Measurements from ENCODE around the gene EXOC2.

The EXOC2 gene

DNA sequence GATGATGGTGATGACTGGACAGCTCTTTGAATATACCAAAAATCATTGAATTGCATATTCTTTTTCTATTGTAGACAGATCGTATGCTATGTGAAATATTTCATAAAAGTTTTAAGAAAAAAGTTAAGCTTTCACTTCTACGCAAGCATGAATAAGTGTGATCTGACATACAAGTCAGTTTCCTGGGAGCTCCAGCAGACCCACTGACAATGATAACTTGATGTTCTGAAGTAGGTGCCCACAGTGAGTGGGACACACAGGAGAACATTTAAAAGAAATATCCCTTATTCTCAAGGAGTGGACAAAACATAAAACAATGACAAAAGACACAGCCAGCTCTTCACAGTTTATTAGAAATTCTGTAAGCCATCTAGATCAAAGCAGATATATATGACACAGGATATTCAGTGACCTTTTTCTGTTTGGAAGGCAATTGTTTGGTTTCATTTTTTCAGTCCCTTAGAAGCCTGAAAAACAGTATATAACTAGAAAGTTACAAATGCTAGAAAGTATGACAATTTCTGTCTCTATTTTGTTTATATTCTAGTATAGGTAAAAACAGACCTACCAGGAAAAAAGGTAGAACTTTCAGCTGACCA lies 200.0 kb downstream of the EXOC2 start:
- H3K27ac ChIP-seq (ENCODE audit: low read depth, low read length, poor library complexity, severe bottlenecking): no peak overlapping the region
- H3K27me3 ChIP-seq (ENCODE audit: insufficient read depth, low read length): no peaks in the 10 kb centered on the region
- H3K79me2 ChIP-seq (ENCODE audit: insufficient read depth, low read length): no peaks in the 10 kb centered on the region
- no peaks in the 10 kb centered on the region; the same call in 1 of the 2 replicates for H3K36me3 ChIP-seq (ENCODE audit: insufficient read depth, low read length)
- H3K4me2 ChIP-seq (ENCODE audit: low read length): no peak overlapping the region
- H4K20me1 ChIP-seq (ENCODE audit: insufficient read depth, low read length): no peaks in the 10 kb centered on the region
- TF ChIP-seq, protein P1, sequence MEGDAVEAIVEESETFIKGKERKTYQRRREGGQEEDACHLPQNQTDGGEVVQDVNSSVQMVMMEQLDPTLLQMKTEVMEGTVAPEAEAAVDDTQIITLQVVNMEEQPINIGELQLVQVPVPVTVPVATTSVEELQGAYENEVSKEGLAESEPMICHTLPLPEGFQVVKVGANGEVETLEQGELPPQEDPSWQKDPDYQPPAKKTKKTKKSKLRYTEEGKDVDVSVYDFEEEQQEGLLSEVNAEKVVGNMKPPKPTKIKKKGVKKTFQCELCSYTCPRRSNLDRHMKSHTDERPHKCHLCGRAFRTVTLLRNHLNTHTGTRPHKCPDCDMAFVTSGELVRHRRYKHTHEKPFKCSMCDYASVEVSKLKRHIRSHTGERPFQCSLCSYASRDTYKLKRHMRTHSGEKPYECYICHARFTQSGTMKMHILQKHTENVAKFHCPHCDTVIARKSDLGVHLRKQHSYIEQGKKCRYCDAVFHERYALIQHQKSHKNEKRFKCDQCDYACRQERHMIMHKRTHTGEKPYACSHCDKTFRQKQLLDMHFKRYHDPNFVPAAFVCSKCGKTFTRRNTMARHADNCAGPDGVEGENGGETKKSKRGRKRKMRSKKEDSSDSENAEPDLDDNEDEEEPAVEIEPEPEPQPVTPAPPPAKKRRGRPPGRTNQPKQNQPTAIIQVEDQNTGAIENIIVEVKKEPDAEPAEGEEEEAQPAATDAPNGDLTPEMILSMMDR (IDR thresholded peaks at IDR 0.05; ENCODE audit: low read length): no peak
- no peak for TF ChIP-seq EZH2 (IDR thresholded peaks at IDR 0.05; ENCODE audit: borderline replicate concordance, low read length)
- no peaks in the 10 kb centered on the region for H3K9me2 ChIP-seq (ENCODE audit: low read depth, low read length)
- no peaks in the 10 kb centered on the region for H3K9me3 ChIP-seq (ENCODE audit: low read length)
- peaks cover 7% of the 10 kb centered on the region; the same call in 1 of the 2 replicates for H3F3A ChIP-seq (ENCODE audit: insufficient read depth, low read length)
- no peak overlapping the region for H2AFZ ChIP-seq (ENCODE audit: low read length)
- no peak overlapping the region for H3K9ac ChIP-seq (ENCODE audit: low read length)
- H3K4me3 ChIP-seq (ENCODE audit: low read depth, low read length, poor library complexity, severe bottlenecking): no peak overlapping the region
- peaks cover 38% of the 10 kb centered on the region for H3K4me1 ChIP-seq (ENCODE audit: insufficient read depth, low read length, severe bottlenecking)

DNA sequence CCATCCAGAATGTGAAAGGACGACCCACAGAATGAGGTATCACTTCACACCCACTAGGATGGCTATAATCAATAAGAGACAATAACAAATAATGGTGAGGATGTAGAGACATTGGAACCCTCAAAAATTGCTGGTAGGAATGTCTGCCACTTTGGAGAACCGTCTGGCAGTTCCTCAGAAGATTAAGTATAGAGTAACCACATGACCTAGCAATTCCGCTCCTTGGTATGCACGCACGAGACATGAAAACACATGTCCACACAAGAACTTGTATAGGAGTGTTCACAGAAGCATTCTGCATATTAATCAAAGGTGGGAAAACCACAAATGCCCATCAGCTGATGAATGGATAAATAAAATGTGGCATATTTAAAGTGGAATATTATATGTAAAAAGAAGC lies 200.8 kb downstream of the EXOC2 start:
- H3K9me3 ChIP-seq (ENCODE audit: low read length): no peaks in the 10 kb centered on the region
- no peak overlapping the region for H3K27ac ChIP-seq (ENCODE audit: low read depth, low read length, poor library complexity, severe bottlenecking)
- H4K20me1 ChIP-seq (ENCODE audit: insufficient read depth, low read length): no peaks in the 10 kb centered on the region
- H3K9me2 ChIP-seq (ENCODE audit: low read depth, low read length): no peaks in the 10 kb centered on the region
- H3K36me3 ChIP-seq (ENCODE audit: insufficient read depth, low read length): no peaks in the 10 kb centered on the region; the same call in 1 of the 2 replicates
- peaks cover 7% of the 10 kb centered on the region; the same call in 1 of the 2 replicates for H3F3A ChIP-seq (ENCODE audit: insufficient read depth, low read length)
- no peak overlapping the region for H2AFZ ChIP-seq (ENCODE audit: low read length)
- no peak overlapping the region for H3K4me2 ChIP-seq (ENCODE audit: low read length)
- H3K4me1 ChIP-seq (ENCODE audit: insufficient read depth, low read length, severe bottlenecking): peaks cover 43% of the 10 kb centered on the region
- H3K9ac ChIP-seq (ENCODE audit: low read length): no peak overlapping the region
- no peaks in the 10 kb centered on the region for H3K79me2 ChIP-seq (ENCODE audit: insufficient read depth, low read length)
- H3K4me3 ChIP-seq (ENCODE audit: low read depth, low read length, poor library complexity, severe bottlenecking): no peak overlapping the region
- TF ChIP-seq EZH2 (IDR thresholded peaks at IDR 0.05; ENCODE audit: borderline replicate concordance, low read length): no peak
- TF ChIP-seq, protein P1 (IDR thresholded peaks at IDR 0.05; ENCODE audit: low read length): no peak
- no peaks in the 10 kb centered on the region for H3K27me3 ChIP-seq (ENCODE audit: insufficient read depth, low read length)

- H3K9me3 ChIP-seq (ENCODE audit: low read length): no peaks in the 10 kb centered on the region
- H2AFZ ChIP-seq (ENCODE audit: low read length): no peak overlapping the region
- no peaks in the 10 kb centered on the region for H3K9me2 ChIP-seq (ENCODE audit: low read depth, low read length)
- peaks cover 43% of the 10 kb centered on the region for H3K4me1 ChIP-seq (ENCODE audit: insufficient read depth, low read length, severe bottlenecking)
- no peaks in the 10 kb centered on the region for H4K20me1 ChIP-seq (ENCODE audit: insufficient read depth, low read length)
- H3K27ac ChIP-seq (ENCODE audit: low read depth, low read length, poor library complexity, severe bottlenecking): peak overlapping the region; percentile 75
- peak overlapping the region; percentile 39; the same call in 1 of the 2 replicates for H3K4me2 ChIP-seq (ENCODE audit: low read length)
- H3K36me3 ChIP-seq (ENCODE audit: insufficient read depth, low read length): peaks cover under 1% of the 10 kb centered on the region; the same call in 1 of the 2 replicates
- TF ChIP-seq EZH2 (IDR thresholded peaks at IDR 0.05; ENCODE audit: borderline replicate concordance, low read length): no peak
- TF ChIP-seq, protein P1 (IDR thresholded peaks at IDR 0.05; ENCODE audit: low read length): no peak
- no peaks in the 10 kb centered on the region for H3K27me3 ChIP-seq (ENCODE audit: insufficient read depth, low read length)
- H3F3A ChIP-seq (ENCODE audit: insufficient read depth, low read length): peaks cover 7% of the 10 kb centered on the region; the same call in 1 of the 2 replicates
- H3K9ac ChIP-seq (ENCODE audit: low read length): peak overlapping the region; percentile 16; the same call in 1 of the 2 replicates
- H3K4me3 ChIP-seq (ENCODE audit: low read depth, low read length, poor library complexity, severe bottlenecking): no peak overlapping the region
- no peaks in the 10 kb centered on the region for H3K79me2 ChIP-seq (ENCODE audit: insufficient read depth, low read length)
Measured at GRCh38 chr6:491233-491632, 201.7 kb downstream of the EXOC2 start.

All from OCI-LY1 (cell line).